ENCODE measurements around the gene COMTD1.
"Not testable (repeated sequence)": the region's sequence is repeated elsewhere in the genome, so short reads cannot be mapped to it uniquely, and the experiment has no call there.

Gene COMTD1

DNA sequence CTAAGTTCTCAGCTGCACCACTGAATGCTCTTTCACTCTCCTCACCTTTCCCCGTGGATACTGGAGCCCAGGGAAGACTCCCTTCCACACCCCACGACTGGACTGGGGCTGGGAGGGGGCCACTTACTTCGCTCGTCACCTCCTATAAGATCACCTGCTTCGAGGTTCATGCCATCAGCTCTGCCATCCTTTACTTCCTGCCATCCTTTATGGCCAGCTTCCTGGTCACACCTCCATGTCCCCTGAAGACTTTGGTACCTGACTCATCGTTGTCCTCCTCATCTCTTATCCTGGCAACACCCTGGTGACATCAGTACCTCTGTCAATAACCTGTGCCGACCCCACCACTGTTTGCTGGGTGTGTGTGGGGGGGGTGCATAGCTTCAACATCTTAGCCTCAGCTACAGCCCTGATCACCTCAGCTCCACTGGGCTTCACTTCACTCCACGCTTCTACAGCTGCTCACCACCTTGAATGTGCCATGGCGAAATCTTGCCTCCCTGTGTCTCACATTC lies 33.9 kb downstream of the COMTD1 start:
- Histone ChIP-seq H3K4me1 (ENCODE audit: control insufficient read depth, low read depth, low read length) (no peaks in the 10 kb centered on the region), H3K27ac (ENCODE audit: low read length) (no peak overlapping the region), H3K9me3 (ENCODE audit: control insufficient read depth, low read depth, low read length) (no peaks in the 10 kb centered on the region), H3K4me3 (ENCODE audit: low read length) (no peak overlapping the region), H3K27me3 (ENCODE audit: control insufficient read depth, insufficient read depth, low read length) (no peaks in the 10 kb centered on the region), H3K9ac (ENCODE audit: low read length) (no peak overlapping the region), H3K36me3 (ENCODE audit: control insufficient read depth, low read depth, low read length) (no peaks in the 10 kb centered on the region)

GRCh38 chr10:75199949-75200348 lies 35.8 kb downstream of the COMTD1 start:
- H3K9ac ChIP-seq (ENCODE audit: low read length); H3K27me3 ChIP-seq (ENCODE audit: control insufficient read depth, insufficient read depth, low read length); H3K27ac ChIP-seq (ENCODE audit: low read length); H3K9me3 ChIP-seq (ENCODE audit: control insufficient read depth, low read depth, low read length); H3K4me1 ChIP-seq (ENCODE audit: control insufficient read depth, low read depth, low read length); H3K4me3 ChIP-seq (ENCODE audit: low read length); H3K36me3 ChIP-seq (ENCODE audit: control insufficient read depth, low read depth, low read length): not testable (repeated sequence)

DNA sequence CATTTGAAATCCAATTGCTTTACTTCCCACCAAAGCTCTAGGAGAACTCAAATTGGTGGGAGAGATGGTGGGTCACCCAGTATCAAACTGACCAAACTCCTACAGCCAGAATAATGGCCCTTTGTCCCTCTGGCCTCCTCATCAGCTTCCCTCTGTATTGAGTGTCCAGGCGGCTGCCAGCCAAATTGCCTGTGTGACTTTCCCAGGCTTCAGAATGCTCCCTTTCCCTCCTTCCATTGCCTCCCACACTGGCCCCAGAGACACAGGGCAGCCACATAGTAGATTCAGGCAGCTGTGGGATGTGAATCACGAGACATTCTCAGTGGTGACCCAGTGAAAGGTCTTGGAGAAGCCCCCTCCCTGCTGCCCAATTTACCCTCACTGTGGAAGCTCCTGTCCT lies 37.9 kb downstream of the COMTD1 start:
- no peaks in the 10 kb centered on the region for H3K9me3 ChIP-seq (ENCODE audit: control insufficient read depth, low read depth, low read length)
- no peaks in the 10 kb centered on the region for H3K36me3 ChIP-seq (ENCODE audit: control insufficient read depth, low read depth, low read length)
- H3K9ac ChIP-seq (ENCODE audit: low read length): no peak overlapping the region
- H3K4me3 ChIP-seq (ENCODE audit: low read length): no peak overlapping the region
- H3K4me1 ChIP-seq (ENCODE audit: control insufficient read depth, low read depth, low read length): no peaks in the 10 kb centered on the region
- H3K27me3 ChIP-seq (ENCODE audit: control insufficient read depth, insufficient read depth, low read length): no peaks in the 10 kb centered on the region
- no peak overlapping the region for H3K27ac ChIP-seq (ENCODE audit: low read length)

- Histone ChIP-seq H3K36me3 (ENCODE audit: control insufficient read depth, low read depth, low read length) (no peaks in the 10 kb centered on the region), H3K9ac (ENCODE audit: low read length) (no peak overlapping the region)
These were observed 38.7 kb downstream of the COMTD1 start for GRCh38 chr10:75197066-75197465.

GRCh38 chr10:75195035-75195763 lies 40.6 kb downstream of the COMTD1 start:
- no peak overlapping the region for H3K9ac ChIP-seq (ENCODE audit: low read length)
- H3K4me1 ChIP-seq (ENCODE audit: control insufficient read depth, low read depth, low read length): no peaks in the 10 kb centered on the region
- H3K4me3 ChIP-seq (ENCODE audit: low read length): no peak overlapping the region
- no peaks in the 10 kb centered on the region for H3K9me3 ChIP-seq (ENCODE audit: control insufficient read depth, low read depth, low read length)
- no peaks in the 10 kb centered on the region for H3K27me3 ChIP-seq (ENCODE audit: control insufficient read depth, insufficient read depth, low read length)
- H3K27ac ChIP-seq (ENCODE audit: low read length): no peak overlapping the region
- H3K36me3 ChIP-seq (ENCODE audit: control insufficient read depth, low read depth, low read length): no peaks in the 10 kb centered on the region

More at GRCh38 chr10:75197066-75197465, 38.7 kb downstream of the COMTD1 start:
- Histone ChIP-seq H3K27me3 (ENCODE audit: control insufficient read depth, insufficient read depth, low read length) (no peaks in the 10 kb centered on the region), H3K4me3 (ENCODE audit: low read length) (no peak overlapping the region), H3K9me3 (ENCODE audit: control insufficient read depth, low read depth, low read length) (no peaks in the 10 kb centered on the region), H3K27ac (ENCODE audit: low read length) (no peak overlapping the region), H3K4me1 (ENCODE audit: control insufficient read depth, low read depth, low read length) (no peaks in the 10 kb centered on the region)

DNA sequence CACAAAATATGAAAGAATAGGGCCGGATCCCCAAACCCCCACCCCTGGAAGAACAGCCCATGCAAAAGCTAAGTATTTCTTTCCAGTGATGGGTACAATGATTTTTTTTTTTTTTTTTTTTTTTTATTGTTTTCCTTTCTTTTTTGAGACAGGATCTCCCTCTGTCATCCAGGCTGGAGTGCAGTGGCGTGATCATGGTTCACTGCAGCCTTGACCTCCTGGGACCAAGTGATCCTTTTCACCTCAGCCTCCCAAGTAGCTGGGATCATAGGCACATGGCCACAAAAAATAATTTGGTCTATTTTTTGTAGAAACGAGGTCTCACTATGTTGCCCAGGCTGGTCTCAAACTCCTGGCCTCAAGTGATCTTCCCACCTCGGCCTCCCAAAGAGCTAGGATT lies 41.1 kb downstream of the COMTD1 start:
- not testable (repeated sequence) for H3K4me1 ChIP-seq (ENCODE audit: control insufficient read depth, low read depth, low read length); H3K27me3 ChIP-seq (ENCODE audit: control insufficient read depth, insufficient read depth, low read length); H3K36me3 ChIP-seq (ENCODE audit: control insufficient read depth, low read depth, low read length); H3K4me3 ChIP-seq (ENCODE audit: low read length); H3K27ac ChIP-seq (ENCODE audit: low read length); H3K9me3 ChIP-seq (ENCODE audit: control insufficient read depth, low read depth, low read length); H3K9ac ChIP-seq (ENCODE audit: low read length)

- Histone ChIP-seq H3K9ac (ENCODE audit: low read length) (no peak overlapping the region), H3K27me3 (ENCODE audit: control insufficient read depth, insufficient read depth, low read length) (no peaks in the 10 kb centered on the region), H3K36me3 (ENCODE audit: control insufficient read depth, low read depth, low read length) (no peaks in the 10 kb centered on the region), H3K4me3 (ENCODE audit: low read length) (no peak overlapping the region), H3K4me1 (ENCODE audit: control insufficient read depth, low read depth, low read length) (peaks cover 4% of the 10 kb centered on the region), H3K27ac (ENCODE audit: low read length) (no peak overlapping the region), H3K9me3 (ENCODE audit: control insufficient read depth, low read depth, low read length) (no peaks in the 10 kb centered on the region)
These were observed 43.8 kb downstream of the COMTD1 start for GRCh38 chr10:75191821-75192568.

DNA sequence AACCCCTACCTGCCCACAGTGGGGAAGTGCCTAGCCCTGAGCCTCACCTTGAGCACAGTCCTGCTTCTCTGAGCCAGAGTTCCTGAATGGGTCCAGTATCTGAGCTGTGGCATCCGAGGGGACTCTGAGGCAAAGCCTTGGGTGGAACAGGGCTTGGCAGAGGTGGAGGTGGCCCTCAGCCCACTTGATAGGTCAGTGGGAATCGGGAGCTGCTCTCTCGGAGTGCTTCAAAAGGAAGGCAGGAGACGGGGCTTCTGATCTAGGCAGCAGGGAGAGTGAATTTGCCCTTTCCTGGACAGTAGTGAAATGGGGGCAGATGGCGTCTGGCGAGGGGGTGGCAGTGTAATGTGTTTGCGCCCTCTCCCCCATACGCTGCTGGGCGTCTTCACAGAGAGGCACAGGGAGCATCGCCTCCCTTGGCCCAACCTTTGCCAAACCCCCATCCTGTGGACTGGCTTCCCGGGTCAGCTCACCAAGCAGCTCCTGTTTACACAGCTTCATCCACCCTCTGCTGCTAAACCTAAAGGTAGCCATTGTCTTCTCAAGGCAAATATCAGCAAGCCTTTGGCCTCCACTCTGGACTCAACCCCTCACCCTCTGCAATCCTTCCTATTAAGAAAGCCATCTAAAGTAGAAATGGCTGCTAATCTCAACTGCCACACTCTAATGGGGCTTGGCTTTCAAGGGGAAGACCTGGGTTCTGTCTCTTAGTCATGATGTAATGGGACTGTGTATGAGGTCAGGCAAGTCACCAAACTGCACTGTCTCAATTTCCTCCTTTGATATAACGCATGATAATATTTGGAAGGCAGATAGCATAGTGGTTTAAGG lies 46.3 kb downstream of the COMTD1 start:
- Histone ChIP-seq H3K9ac (ENCODE audit: low read length) (no peak overlapping the region), H3K9me3 (ENCODE audit: control insufficient read depth, low read depth, low read length) (no peaks in the 10 kb centered on the region), H3K4me1 (ENCODE audit: control insufficient read depth, low read depth, low read length) (peaks cover 4% of the 10 kb centered on the region), H3K36me3 (ENCODE audit: control insufficient read depth, low read depth, low read length) (no peaks in the 10 kb centered on the region), H3K27me3 (ENCODE audit: control insufficient read depth, insufficient read depth, low read length) (no peaks in the 10 kb centered on the region), H3K27ac (ENCODE audit: low read length) (no peak overlapping the region), H3K4me3 (ENCODE audit: low read length) (no peak overlapping the region)

DNA sequence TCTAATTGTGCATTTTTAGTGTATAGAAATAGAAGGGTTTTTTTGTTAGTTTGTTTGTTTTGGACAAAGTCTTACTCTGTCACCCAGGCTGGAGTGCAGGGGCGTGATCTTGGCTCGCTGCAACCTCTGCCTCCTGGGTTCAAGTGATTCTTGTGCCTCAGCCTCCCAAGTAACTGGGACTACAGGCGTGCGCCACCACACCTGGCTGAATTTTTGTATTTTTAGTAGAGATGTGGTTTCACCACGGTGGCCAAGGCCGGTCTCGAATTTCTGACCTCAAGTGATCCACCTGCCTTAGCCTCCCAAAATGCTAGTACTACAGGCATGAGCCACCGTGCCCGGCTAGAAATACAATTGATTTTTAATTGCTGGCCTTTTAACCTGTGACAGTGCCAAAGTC lies 47.2 kb downstream of the COMTD1 start:
- H3K9me3 ChIP-seq (ENCODE audit: control insufficient read depth, low read depth, low read length); H3K4me1 ChIP-seq (ENCODE audit: control insufficient read depth, low read depth, low read length); H3K27me3 ChIP-seq (ENCODE audit: control insufficient read depth, insufficient read depth, low read length); H3K9ac ChIP-seq (ENCODE audit: low read length); H3K36me3 ChIP-seq (ENCODE audit: control insufficient read depth, low read depth, low read length); H3K4me3 ChIP-seq (ENCODE audit: low read length): not testable (repeated sequence)
- H3K27ac ChIP-seq (ENCODE audit: low read length): peak overlapping the region; percentile 35

- Histone ChIP-seq H3K4me3 (ENCODE audit: low read length) (no peak overlapping the region), H3K4me1 (ENCODE audit: control insufficient read depth, low read depth, low read length) (peaks cover 4% of the 10 kb centered on the region), H3K9ac (ENCODE audit: low read length) (no peak overlapping the region), H3K27ac (ENCODE audit: low read length) (peak overlapping the region; percentile 35), H3K27me3 (ENCODE audit: control insufficient read depth, insufficient read depth, low read length) (no peaks in the 10 kb centered on the region), H3K9me3 (ENCODE audit: control insufficient read depth, low read depth, low read length) (no peaks in the 10 kb centered on the region), H3K36me3 (ENCODE audit: control insufficient read depth, low read depth, low read length) (no peaks in the 10 kb centered on the region)
These were observed 47.8 kb downstream of the COMTD1 start for GRCh38 chr10:75187961-75188426.

- Histone ChIP-seq H3K4me1 (ENCODE audit: control insufficient read depth, low read depth, low read length) (peaks cover 4% of the 10 kb centered on the region), H3K27ac (ENCODE audit: low read length) (no peak overlapping the region)
These were observed 49.4 kb downstream of the COMTD1 start for GRCh38 chr10:75186310-75186709.

More at GRCh38 chr10:75186310-75186709, 49.4 kb downstream of the COMTD1 start:
- Histone ChIP-seq H3K36me3 (ENCODE audit: control insufficient read depth, low read depth, low read length) (peaks cover 3% of the 10 kb centered on the region), H3K27me3 (ENCODE audit: control insufficient read depth, insufficient read depth, low read length) (no peaks in the 10 kb centered on the region), H3K4me3 (ENCODE audit: low read length) (no peak overlapping the region), H3K9ac (ENCODE audit: low read length) (no peak overlapping the region), H3K9me3 (ENCODE audit: control insufficient read depth, low read depth, low read length) (no peaks in the 10 kb centered on the region)
